ENCODE results near the gene ACSF2. TPM values are rescaled to one million over a fixed set of nuclear protein-coding genes. Genes with fewer than 3 reads are reported as not detected.
"Not testable (repeated sequence)": the region's sequence is repeated elsewhere in the genome, so short reads cannot be mapped to it uniquely, and the experiment has no call there.

The ACSF2 gene
- total RNA-seq, 1 donor from 2014 or later: 70.4 TPM

DNA sequence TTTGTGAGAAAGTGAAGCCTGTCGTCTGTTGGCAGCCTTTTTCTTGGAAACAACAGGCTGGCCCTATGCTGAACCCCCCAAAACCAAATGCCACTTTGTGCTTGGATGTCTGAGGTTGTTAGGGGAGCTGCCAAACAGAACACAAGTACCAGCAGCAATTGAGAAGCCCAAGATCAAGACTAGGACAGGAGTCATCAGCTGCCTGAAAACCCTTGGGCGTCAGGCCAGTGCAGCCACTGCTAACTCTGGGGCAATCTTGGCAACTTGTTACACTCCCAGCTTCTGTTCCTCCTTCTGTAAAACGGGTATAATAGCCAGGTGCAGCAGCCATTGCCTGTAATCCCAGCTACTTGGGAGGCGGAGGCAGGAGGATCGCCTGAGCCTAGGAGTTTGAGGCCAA is 19.4 kb upstream of the ACSF2 start:
- intact Hi-C loops (cut with DNase I): no loop called here
- no peak for DNase-seq
- no peaks in the 10 kb centered on the region for H3K4me1 ChIP-seq
- ATAC-seq: no peak
- H3K27me3 ChIP-seq (ENCODE audit: low read depth): no peaks in the 10 kb centered on the region
- no peak overlapping the region for H3K27ac ChIP-seq
- H3K9me3 ChIP-seq: no peaks in the 10 kb centered on the region
- TF ChIP-seq, protein P1, sequence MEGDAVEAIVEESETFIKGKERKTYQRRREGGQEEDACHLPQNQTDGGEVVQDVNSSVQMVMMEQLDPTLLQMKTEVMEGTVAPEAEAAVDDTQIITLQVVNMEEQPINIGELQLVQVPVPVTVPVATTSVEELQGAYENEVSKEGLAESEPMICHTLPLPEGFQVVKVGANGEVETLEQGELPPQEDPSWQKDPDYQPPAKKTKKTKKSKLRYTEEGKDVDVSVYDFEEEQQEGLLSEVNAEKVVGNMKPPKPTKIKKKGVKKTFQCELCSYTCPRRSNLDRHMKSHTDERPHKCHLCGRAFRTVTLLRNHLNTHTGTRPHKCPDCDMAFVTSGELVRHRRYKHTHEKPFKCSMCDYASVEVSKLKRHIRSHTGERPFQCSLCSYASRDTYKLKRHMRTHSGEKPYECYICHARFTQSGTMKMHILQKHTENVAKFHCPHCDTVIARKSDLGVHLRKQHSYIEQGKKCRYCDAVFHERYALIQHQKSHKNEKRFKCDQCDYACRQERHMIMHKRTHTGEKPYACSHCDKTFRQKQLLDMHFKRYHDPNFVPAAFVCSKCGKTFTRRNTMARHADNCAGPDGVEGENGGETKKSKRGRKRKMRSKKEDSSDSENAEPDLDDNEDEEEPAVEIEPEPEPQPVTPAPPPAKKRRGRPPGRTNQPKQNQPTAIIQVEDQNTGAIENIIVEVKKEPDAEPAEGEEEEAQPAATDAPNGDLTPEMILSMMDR (IDR thresholded peaks at IDR 0.05): no peak
- H3K4me3 ChIP-seq: no peak overlapping the region
- H3K36me3 ChIP-seq: no peaks in the 10 kb centered on the region

DNA sequence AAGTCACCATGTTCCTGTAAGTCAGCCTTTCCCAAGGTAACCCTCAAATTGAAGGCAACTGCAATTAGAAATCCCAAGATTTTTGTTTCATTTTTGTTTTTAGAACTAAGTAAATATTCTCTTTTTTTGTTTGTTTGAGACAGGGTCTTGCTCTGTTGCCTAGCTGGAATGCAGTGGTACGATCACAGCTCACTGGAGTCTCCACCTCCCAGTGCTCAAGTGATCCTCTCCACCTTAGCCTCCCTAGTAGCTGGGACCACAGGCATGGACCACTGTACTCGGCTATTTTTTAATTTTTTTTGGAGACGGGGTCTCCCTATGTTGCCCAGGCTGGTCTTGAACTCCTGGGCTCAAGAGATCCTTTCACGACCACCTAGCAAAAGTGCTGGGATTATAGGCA is 18.1 kb upstream of the ACSF2 start:
- intact Hi-C loops (cut with DNase I): no loop called here
- no peaks in the 10 kb centered on the region for H3K36me3 ChIP-seq
- no peaks in the 10 kb centered on the region for H3K27me3 ChIP-seq (ENCODE audit: low read depth)
- H3K4me1 ChIP-seq: no peaks in the 10 kb centered on the region
- H3K4me3 ChIP-seq: no peak overlapping the region
- ATAC-seq: no peak
- H3K9me3 ChIP-seq: no peaks in the 10 kb centered on the region
- TF ChIP-seq, protein P1 (IDR thresholded peaks at IDR 0.05): no peak
- no peak overlapping the region for H3K27ac ChIP-seq
- DNase-seq: no peak

GRCh38 chr17:50412188-50412732 is 13.8 kb upstream of the ACSF2 start:
- ATAC-seq (no peak), DNase-seq (no peak)
- no peaks in the 10 kb centered on the region for H3K4me1 ChIP-seq
- H3K27me3 ChIP-seq (ENCODE audit: low read depth): no peaks in the 10 kb centered on the region
- H3K9me3 ChIP-seq: no peaks in the 10 kb centered on the region
- H3K4me3 ChIP-seq: no peak overlapping the region
- TF ChIP-seq, protein P1 (IDR thresholded peaks at IDR 0.05): no peak
- no peaks in the 10 kb centered on the region for H3K36me3 ChIP-seq
- intact Hi-C loops (cut with DNase I): no loop called here
- H3K27ac ChIP-seq: no peak overlapping the region

DNA sequence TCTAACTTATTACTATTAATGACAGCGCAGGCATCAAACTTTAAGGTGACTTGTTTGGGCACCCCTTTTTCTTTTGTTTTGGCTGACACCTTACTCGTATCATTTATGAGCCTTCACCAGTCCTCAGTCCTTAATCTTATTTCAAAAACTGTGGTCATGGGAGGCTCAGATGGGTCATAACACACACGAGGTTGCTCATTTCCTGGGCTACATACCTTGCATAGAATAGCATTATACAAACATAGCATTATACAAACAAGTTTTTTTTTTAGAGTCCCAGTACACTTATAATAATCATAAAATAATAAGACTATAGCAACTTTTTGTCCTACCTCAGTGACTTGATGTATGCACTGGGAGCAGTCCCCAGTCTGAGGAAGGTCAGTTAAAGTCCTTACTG is 11.2 kb upstream of the ACSF2 start:
- TF ChIP-seq, protein P1 (IDR thresholded peaks at IDR 0.05): no peak
- no peaks in the 10 kb centered on the region for H3K27me3 ChIP-seq (ENCODE audit: low read depth)
- no peak overlapping the region for H3K27ac ChIP-seq
- no peak overlapping the region for H3K4me3 ChIP-seq
- no peaks in the 10 kb centered on the region for H3K36me3 ChIP-seq
- no peaks in the 10 kb centered on the region for H3K4me1 ChIP-seq
- no peak for ATAC-seq
- no peak for DNase-seq
- no peaks in the 10 kb centered on the region for H3K9me3 ChIP-seq
- intact Hi-C loops (cut with DNase I): no loop called here

DNA sequence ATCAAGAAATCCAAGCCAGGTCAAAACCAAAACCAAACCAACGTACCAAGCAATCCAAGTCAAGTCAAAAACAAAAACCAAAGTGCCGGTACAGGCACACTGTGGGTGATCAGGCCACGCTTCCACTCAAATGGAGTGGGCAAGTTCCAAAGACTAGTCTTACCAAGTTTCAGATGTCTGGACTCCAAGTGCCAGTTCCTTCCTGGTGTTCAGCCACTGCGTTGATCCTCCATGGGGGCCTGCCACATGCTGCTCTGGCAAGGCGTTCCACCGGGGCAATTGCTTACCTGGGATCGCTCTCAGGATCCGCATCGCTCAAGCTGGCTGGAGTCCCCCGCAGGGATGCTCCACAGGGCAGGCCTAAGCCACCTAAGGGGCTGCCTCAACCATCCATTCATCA is 6.4 kb upstream of the ACSF2 start:
- H3K9me3 ChIP-seq; H3K36me3 ChIP-seq; H3K27me3 ChIP-seq (ENCODE audit: low read depth); ATAC-seq; intact Hi-C loops (cut with DNase I); DNase-seq; H3K27ac ChIP-seq; H3K4me3 ChIP-seq: not testable (repeated sequence)
- H3K4me1 ChIP-seq: peaks cover 24% of the 10 kb centered on the region

DNA sequence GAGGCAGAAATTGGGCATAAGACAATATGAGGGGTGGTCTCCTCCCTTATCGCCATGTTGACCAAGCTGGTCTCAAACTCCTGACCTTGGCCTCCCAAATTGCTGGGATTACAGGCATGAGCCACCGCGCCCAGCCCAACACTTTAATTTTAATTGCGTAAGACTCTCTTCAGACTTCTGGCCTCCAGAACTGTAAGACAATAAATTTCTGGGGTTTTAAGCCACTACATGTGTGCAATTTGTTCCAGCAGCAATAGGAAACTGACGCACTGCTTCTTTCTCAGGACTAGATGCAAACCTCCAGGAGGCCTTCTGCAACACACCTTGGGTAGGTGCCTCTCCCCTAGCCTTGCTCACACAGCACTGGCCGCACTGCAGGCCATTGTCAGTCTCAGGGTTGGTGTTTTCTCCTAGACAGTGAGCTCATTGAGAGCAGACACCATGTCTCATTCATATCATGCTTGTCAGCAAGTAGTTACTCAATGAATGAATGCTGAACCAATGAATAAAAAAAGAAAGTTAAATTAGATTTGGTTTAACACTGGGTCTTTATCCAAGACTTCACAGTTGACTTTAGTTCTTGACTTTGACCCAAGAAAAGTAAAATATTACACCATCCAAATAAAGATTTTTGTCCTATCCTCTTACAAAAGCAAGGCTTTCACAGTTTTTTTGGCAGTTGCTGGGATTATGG is 5.5 kb upstream of the ACSF2 start:
- Histone ChIP-seq H3K27ac (peak overlapping the region; percentile 51), H3K36me3 (no peaks in the 10 kb centered on the region), H3K4me1 (peaks cover 34% of the 10 kb centered on the region), H3K27me3 (ENCODE audit: low read depth) (no peaks in the 10 kb centered on the region), H3K9me3 (no peaks in the 10 kb centered on the region), H3K4me3 (no peak overlapping the region)
- intact Hi-C loops (cut with DNase I): no loop called here
- TF ChIP-seq, protein P1 (IDR thresholded peaks at IDR 0.05): no peak
- no peak for DNase-seq
- no peak for ATAC-seq

Measured in lower lobe of right lung (tissue), 2 donors.